Prostate gland (tissue), 2 donors: Measurements from ENCODE around the gene ITGB7. TPM values are rescaled to one million over a fixed set of nuclear protein-coding genes. Genes with fewer than 3 reads are reported as not detected.

Experiments
- DNase-seq: peaks from one replicate; pipeline ENCODE4 v3.0.0-alpha.2; 2019; ENCODE audit warnings: low spot score
- H3K27ac ChIP-seq, 2 donors: fragments of 200-600 bp; sonication (generic); 2 replicates each; pipeline ENCODE4 v1.5.1; 2017 to 2019
- H3K27me3 ChIP-seq: fragments of 200-600 bp; sonication (generic); replicated peaks from 2 replicates; pipeline ENCODE4 v1.5.1; 2019; ENCODE audit not compliant: insufficient read depth
- H3K36me3 ChIP-seq, 2 donors: fragments of 200-600 bp; sonication (generic); 1 replicate in 1 of 2; 2 replicates in 1 of 2; pipeline versions ENCODE4 v1.5.1 to v1.8.1; 2017 to 2019
- H3K4me1 ChIP-seq: fragments of 200-600 bp; sonication (generic); replicated peaks from 2 replicates; pipeline ENCODE4 v1.5.1; 2019
- H3K4me3 ChIP-seq, 2 donors: fragments of 200-600 bp; sonication (generic); 2 replicates each; pipeline ENCODE4 v1.5.1; 2017 to 2019
- H3K9me3 ChIP-seq: fragments of 200-600 bp; sonication (generic); 2 replicates; pipeline ENCODE4 v1.5.1; 2017
- POLR2A ChIP-seq: fragments of 450-650 bp; IDR thresholded peaks from one replicate; pipeline ENCODE4 v1.6.1; 2016; ENCODE audit warnings: antibody characterized with exemption, mild to moderate bottlenecking
- POLR2AphosphoS5 ChIP-seq: sonication (generic); formaldehyde crosslinking; IDR thresholded peaks from one replicate; pipeline ENCODE4 v1.6.1; 2017; ENCODE audit warnings: antibody characterized with exemption
- WGBS: methylation state at CpG from one replicate; pipeline ENCODE4 v1.1.5; 2018; 5-methylcytosine and 5-hydroxymethylcytosine counted together
- intact Hi-C: fragments of 100-400 bp; cut with DNase I; formaldehyde crosslinking; loops from one replicate; pipeline ENCODE4 v1.14.2; 2022
- total RNA-seq, 2 donors: library from RNA; depleted of rRNA; stranded (reverse); fragments of >200 nt; gene quantifications; one replicate each; pipeline ENCODE4 v1.1.0, GENCODE V29; 2016
- TF ChIP-seq, protein P1 (sequence below), 4 experiments: fragments of 200-600 bp in 2 of 4; fragments of 450-650 bp in 2 of 4; sonication (generic) in 2 of 4; IDR thresholded peaks; 1 replicate in 3 of 4; 2 replicates in 1 of 4; pipeline ENCODE4 v1.5.1; 2016 to 2019; ENCODE audit warnings: antibody characterized with exemption in 4 of 4, mild to moderate bottlenecking in 2 of 4, moderate library complexity in 2 of 4

Gene ITGB7
- total RNA-seq, 2 donors from 2014 or later, result 1.2 to 1.7 TPM

DNA sequence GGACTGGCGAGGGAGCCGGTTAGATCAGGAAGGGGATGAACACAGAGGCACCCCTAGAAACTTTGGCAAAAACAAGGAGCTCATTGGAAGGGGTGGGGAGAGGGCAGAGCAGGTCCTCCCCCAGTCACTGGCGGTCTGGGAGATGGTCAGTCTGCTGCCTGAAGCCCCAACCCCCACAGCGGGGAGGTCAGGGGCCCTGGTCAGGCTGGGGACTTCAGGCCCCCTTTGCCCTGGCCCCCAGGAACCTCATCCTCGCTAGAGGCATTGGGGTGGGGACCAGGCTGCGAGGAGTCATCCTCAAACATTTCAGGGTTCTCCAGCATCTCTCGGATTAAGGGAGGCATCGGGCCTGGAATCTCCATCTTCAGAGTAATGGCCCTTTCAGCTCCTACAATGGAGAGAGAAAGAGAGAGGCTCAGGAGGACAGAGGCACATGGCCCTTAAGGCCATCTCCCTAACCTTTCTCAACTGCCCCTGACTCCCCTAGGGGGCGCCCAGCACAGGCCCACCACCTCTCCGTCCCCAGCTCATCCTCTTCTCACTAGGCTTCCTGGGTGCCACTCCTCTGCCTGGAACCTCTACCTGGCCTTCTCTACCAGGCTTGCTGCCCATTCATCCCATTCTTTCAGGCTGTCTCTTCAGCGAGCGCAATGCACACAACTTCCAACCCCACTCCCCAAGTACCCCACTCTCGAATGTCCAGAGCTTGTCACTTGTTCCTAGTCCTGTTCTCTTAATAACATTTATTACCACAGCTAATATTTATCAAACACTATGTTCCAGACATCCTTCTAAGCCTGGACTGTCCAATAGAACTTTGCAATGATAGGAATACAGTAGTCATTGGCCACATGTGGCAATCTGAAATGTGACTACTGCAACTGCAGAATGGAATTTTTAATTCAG, 4.7 kb upstream of the ITGB7 start:
- peaks cover 6 to 14% of the 10 kb centered on the region in 2 donors for H3K36me3 ChIP-seq
- no peak overlapping the region for H3K4me3 ChIP-seq
- DNase-seq, result no peak
- no peak overlapping the region for H3K27ac ChIP-seq
- 84% methylated on average over 13 of the region's 13 CpGs for WGBS
- no peak for TF ChIP-seq POLR2A
- no peak for TF ChIP-seq POLR2AphosphoS5
- TF ChIP-seq, protein P1, sequence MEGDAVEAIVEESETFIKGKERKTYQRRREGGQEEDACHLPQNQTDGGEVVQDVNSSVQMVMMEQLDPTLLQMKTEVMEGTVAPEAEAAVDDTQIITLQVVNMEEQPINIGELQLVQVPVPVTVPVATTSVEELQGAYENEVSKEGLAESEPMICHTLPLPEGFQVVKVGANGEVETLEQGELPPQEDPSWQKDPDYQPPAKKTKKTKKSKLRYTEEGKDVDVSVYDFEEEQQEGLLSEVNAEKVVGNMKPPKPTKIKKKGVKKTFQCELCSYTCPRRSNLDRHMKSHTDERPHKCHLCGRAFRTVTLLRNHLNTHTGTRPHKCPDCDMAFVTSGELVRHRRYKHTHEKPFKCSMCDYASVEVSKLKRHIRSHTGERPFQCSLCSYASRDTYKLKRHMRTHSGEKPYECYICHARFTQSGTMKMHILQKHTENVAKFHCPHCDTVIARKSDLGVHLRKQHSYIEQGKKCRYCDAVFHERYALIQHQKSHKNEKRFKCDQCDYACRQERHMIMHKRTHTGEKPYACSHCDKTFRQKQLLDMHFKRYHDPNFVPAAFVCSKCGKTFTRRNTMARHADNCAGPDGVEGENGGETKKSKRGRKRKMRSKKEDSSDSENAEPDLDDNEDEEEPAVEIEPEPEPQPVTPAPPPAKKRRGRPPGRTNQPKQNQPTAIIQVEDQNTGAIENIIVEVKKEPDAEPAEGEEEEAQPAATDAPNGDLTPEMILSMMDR (IDR thresholded peaks at IDR 0.05), result peak in 1 of 4 experiments; percentile 14
- H3K9me3 ChIP-seq, result no peaks in the 10 kb centered on the region
- peaks cover 7% of the 10 kb centered on the region for H3K4me1 ChIP-seq
- H3K27me3 ChIP-seq, result no peaks in the 10 kb centered on the region
- intact Hi-C loops, result loop anchor here (2.0 kb wide), 1 partner anchor 39 kb away; no protein-coding TSS in a partner anchor

DNA sequence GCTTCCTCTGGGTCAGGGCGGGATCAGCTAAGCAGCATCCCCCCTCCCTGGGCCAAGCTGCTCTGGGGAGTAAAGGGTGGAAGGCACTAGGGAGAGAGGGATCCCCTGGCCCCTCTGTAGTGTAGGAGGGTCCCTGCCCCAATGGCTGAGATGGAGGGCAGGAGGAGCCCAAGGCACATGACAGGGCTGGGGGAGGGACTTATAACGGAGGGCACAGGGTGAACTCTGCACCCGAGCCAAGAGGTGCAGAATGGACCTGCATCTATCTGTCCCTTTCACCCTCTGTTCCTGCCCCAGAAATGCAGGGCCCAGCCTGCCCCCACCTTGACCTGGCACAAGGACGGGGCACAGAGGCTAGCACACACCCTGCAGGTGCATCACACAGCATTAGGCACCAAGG, 3.8 kb upstream of the ITGB7 start:
- Histone ChIP-seq H3K36me3 (peaks cover 6 to 14% of the 10 kb centered on the region in 2 donors), H3K9me3 (no peaks in the 10 kb centered on the region), H3K27me3 (no peaks in the 10 kb centered on the region), H3K27ac (no peak overlapping the region), H3K4me1 (no peaks in the 10 kb centered on the region), H3K4me3 (no peak overlapping the region)
- WGBS, result 74% methylated on average over 4 of the region's 4 CpGs
- no peak for DNase-seq
- TF ChIP-seq POLR2AphosphoS5 (no peak), POLR2A (no peak)
- TF ChIP-seq, protein P1 (IDR thresholded peaks at IDR 0.05), result no peak
- intact Hi-C loops, result no loop called here

DNA sequence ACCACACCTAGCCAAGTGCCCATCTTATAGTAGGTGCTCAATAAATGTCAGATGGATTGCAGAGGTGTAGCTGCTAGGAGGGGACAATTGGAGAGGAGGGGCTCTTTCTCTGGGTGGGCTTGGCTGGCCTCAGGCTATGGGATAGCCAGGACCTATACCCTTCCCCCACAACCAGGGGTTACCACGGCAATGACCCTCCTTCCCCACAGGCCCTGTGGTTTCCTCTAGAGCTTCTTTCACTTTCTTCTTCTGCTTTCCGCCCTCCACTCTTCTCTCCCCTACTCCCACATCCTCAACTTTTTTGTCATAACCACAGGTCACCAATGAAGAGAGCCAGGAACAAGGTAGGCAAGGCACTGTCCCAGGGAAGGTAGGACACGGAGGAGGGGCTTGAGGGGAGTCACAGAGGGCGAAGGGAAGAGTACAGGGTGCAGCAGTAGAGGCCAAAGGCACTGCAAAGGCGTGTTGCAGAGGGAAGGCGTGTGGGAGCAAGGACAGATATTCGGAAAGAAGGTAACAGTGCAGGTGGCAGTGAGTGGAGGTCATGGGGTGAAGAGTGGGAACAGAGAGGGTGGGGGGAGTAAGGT, 1.9 kb upstream of the ITGB7 start:
- WGBS, result 75% methylated on average over 7 of the region's 7 CpGs
- intact Hi-C loops, result no loop called here
- H3K4me3 ChIP-seq, result no peak overlapping the region
- no peaks in the 10 kb centered on the region for H3K27me3 ChIP-seq
- H3K27ac ChIP-seq, result no peak overlapping the region
- no peak for DNase-seq
- H3K9me3 ChIP-seq, result no peaks in the 10 kb centered on the region
- TF ChIP-seq, protein P1 (IDR thresholded peaks at IDR 0.05), result no peak
- TF ChIP-seq POLR2A (no peak), POLR2AphosphoS5 (no peak)
- no peaks in the 10 kb centered on the region for H3K4me1 ChIP-seq
- peaks cover 0 to 14% of the 10 kb centered on the region in 2 donors for H3K36me3 ChIP-seq

- H3K36me3 ChIP-seq, result peaks cover 0 to 14% of the 10 kb centered on the region in 2 donors
- H3K27ac ChIP-seq, result no peak overlapping the region
- H3K9me3 ChIP-seq, result no peaks in the 10 kb centered on the region
- no peaks in the 10 kb centered on the region for H3K4me1 ChIP-seq
- WGBS, result 63% methylated on average over 2 of the region's 2 CpGs
- DNase-seq, result no peak
- H3K4me3 ChIP-seq, result no peak overlapping the region
- H3K27me3 ChIP-seq, result no peaks in the 10 kb centered on the region
- intact Hi-C loops, result no loop called here
- TF ChIP-seq, protein P1 (IDR thresholded peaks at IDR 0.05), result no peak
- TF ChIP-seq POLR2A, result no peak
- no peak for TF ChIP-seq POLR2AphosphoS5
Observed at GRCh38 chr12:53208435-53208834, 1.4 kb upstream of the ITGB7 start.
